Spleen (tissue), 3 donors: Measurements from ENCODE around the gene MYO16.

Experiments used
- POLR2A ChIP-seq, 3 donors: fragments of 450-650 bp; IDR thresholded peaks; one replicate each; pipeline ENCODE4 v1.5.1; 2017; ENCODE audit warnings: antibody characterized with exemption in 3 of 3, mild to moderate bottlenecking in 1 of 3
- POLR2AphosphoS5 ChIP-seq, 3 donors: sonication (generic); formaldehyde crosslinking; IDR thresholded peaks; one replicate each; pipeline ENCODE4 v1.5.1; 2017; ENCODE audit warnings: antibody characterized with exemption in 3 of 3

- TF ChIP-seq POLR2AphosphoS5 (IDR thresholded peaks at IDR 0.05) (no peak), POLR2A (IDR thresholded peaks at IDR 0.05) (no peak)
These were observed 353.9 kb downstream of the MYO16 start for GRCh38 chr13:108983273-108983672.
